RCC 7860 (cell line): ENCODE results near the gene KRTAP5-5.
"Not testable (repeated sequence)": the region's sequence is repeated elsewhere in the genome, so short reads cannot be mapped to it uniquely, and the experiment has no call there.

Experiments
- DNase-seq: peaks from one replicate; pipeline ENCODE4 v3.0.0-alpha.2; 2015; ENCODE audit warnings: low spot score
- FAIRE-seq: peaks from 2 replicates; lab custom pipeline; 2012; peaks lifted over from hg19 to GRCh38; lab: Jason Lieb, UNC

Gene KRTAP5-5

GRCh38 chr11:1640076-1640946, 10.7 kb downstream of the KRTAP5-5 start:
- no peak for DNase-seq
- FAIRE-seq, result no peak

GRCh38 chr11:1641096-1641495, 11.5 kb downstream of the KRTAP5-5 start:
- no peak for DNase-seq
- no peak for FAIRE-seq

- FAIRE-seq (no peak), DNase-seq (no peak)
These were observed 12.9 kb downstream of the KRTAP5-5 start for GRCh38 chr11:1642288-1643145.

- DNase-seq (no peak), FAIRE-seq (no peak)
These were observed 13.6 kb downstream of the KRTAP5-5 start for GRCh38 chr11:1643146-1643690.

- no peak for DNase-seq
- FAIRE-seq, result no peak
These were observed 15.2 kb downstream of the KRTAP5-5 start for GRCh38 chr11:1644601-1645356.

- FAIRE-seq (no peak), DNase-seq (no peak)
These were observed 15.8 kb downstream of the KRTAP5-5 start for GRCh38 chr11:1645357-1645821.

- not testable (repeated sequence) for FAIRE-seq, DNase-seq
These were observed 17.0 kb downstream of the KRTAP5-5 start for GRCh38 chr11:1646540-1646939.

- DNase-seq (no peak), FAIRE-seq (no peak)
These were observed 18.5 kb downstream of the KRTAP5-5 start for GRCh38 chr11:1647901-1648652.

GRCh38 chr11:1648653-1649420, 19.3 kb downstream of the KRTAP5-5 start:
- DNase-seq (no peak), FAIRE-seq (no peak)

GRCh38 chr11:1650034-1650917, 20.7 kb downstream of the KRTAP5-5 start:
- DNase-seq, result no peak
- no peak for FAIRE-seq

GRCh38 chr11:1650918-1651262, 21.3 kb downstream of the KRTAP5-5 start:
- FAIRE-seq (no peak), DNase-seq (no peak)

- FAIRE-seq, result no peak
- no peak for DNase-seq
These were observed 21.9 kb downstream of the KRTAP5-5 start for GRCh38 chr11:1651411-1651980.

- no peak for FAIRE-seq
- no peak for DNase-seq
These were observed 22.5 kb downstream of the KRTAP5-5 start for GRCh38 chr11:1652026-1652425.

GRCh38 chr11:1652442-1652770, 22.8 kb downstream of the KRTAP5-5 start:
- DNase-seq, result no peak
- FAIRE-seq, result no peak

- no peak for FAIRE-seq
- DNase-seq, result peak; percentile 8
These were observed 23.4 kb downstream of the KRTAP5-5 start for GRCh38 chr11:1652771-1653540.

- DNase-seq (no peak), FAIRE-seq (no peak)
These were observed 24.2 kb downstream of the KRTAP5-5 start for GRCh38 chr11:1653541-1654387.
